Body of pancreas (tissue), 4 donors: ENCODE results near the gene POLR1A. TPM values are rescaled to one million over a fixed set of nuclear protein-coding genes. Genes with fewer than 3 reads are reported as not detected.

Experiments used
- ATAC-seq: fragments of 150-250 bp; one replicate; pipeline ENCODE4 v1.9.1; 2016
- DNase-seq, 4 donors: peaks; one replicate each; pipeline ENCODE4 v3.0.0-alpha.2; 2019
- H3K27ac ChIP-seq, 4 donors: fragments of 200-600 bp; sonication (generic); 1 replicate in 3 of 4; 2 replicates in 1 of 4; pipeline versions ENCODE4 v1.5.1 to v1.6.1; 2016 to 2019; ENCODE audit warnings: mild to moderate bottlenecking in 1 of 4, mixed read lengths in 1 of 4, moderate library complexity in 1 of 4
- H3K27me3 ChIP-seq, 2 donors: fragments of 200-600 bp; sonication (generic); one replicate each; pipeline ENCODE4 v1.6.0; 2016; ENCODE audit warnings: mild to moderate bottlenecking in 1 of 2
- H3K36me3 ChIP-seq, 2 donors: fragments of 200-600 bp; sonication (generic); replicated peaks in 1 of 2; 2 replicates each; pipeline ENCODE4 v1.5.1; 2016; ENCODE audit warnings: low read depth in 2 of 2; ENCODE audit not compliant: insufficient read depth in 1 of 2
- H3K4me1 ChIP-seq: fragments of 200-600 bp; sonication (generic); one replicate; pipeline ENCODE4 v1.6.0; 2016
- H3K4me3 ChIP-seq, 2 donors: fragments of 200-600 bp; sonication (generic); 1 replicate in 1 of 2; 2 replicates in 1 of 2; pipeline ENCODE4 v1.5.1; 2016 to 2019
- H3K9me3 ChIP-seq, 3 donors: fragments of 200-600 bp; sonication (generic); 1 replicate in 2 of 3; 2 replicates in 1 of 3; pipeline ENCODE4 v1.5.1; 2016
- POLR2A ChIP-seq, 3 donors: fragments of 450-650 bp; IDR thresholded peaks; one replicate each; pipeline ENCODE4 v1.6.1; 2016; ENCODE audit warnings: antibody characterized with exemption in 3 of 3, mild to moderate bottlenecking in 2 of 3
- WGBS, 2 donors: methylation state at CpG; one replicate each; pipeline ENCODE4 v1.1.5; 2017; 5-methylcytosine and 5-hydroxymethylcytosine counted together
- intact Hi-C: fragments of 100-400 bp; cut with DNase I; formaldehyde crosslinking; loops from one replicate; pipeline ENCODE4 v1.15.1; 2023
- total RNA-seq, 2 donors: library from RNA; depleted of rRNA; stranded (reverse); fragments of >200 nt; gene quantifications; one replicate each; pipeline ENCODE4 v1.1.0, GENCODE V29; 2016
- TF ChIP-seq, protein P1 (sequence below), 7 experiments: fragments of 450-650 bp in 4 of 7; fragments of 200-600 bp in 3 of 7; sonication (generic) in 3 of 7; IDR thresholded peaks; one replicate each; pipeline ENCODE4 v1.5.1; 2016 to 2019; ENCODE audit warnings: antibody characterized with exemption in 7 of 7

The POLR1A gene
- total RNA-seq, 2 donors from 2014 or later, result 18.7 to 36.6 TPM

- H3K9me3 ChIP-seq, result no peaks in the 10 kb centered on the region
- no peak overlapping the region for H3K27ac ChIP-seq
- no peak overlapping the region for H3K4me3 ChIP-seq
- WGBS, 2 donors, result 89 to 93% methylated on average over 32 to 33 of the region's 33 CpGs
- no peak for DNase-seq
- TF ChIP-seq, protein P1, sequence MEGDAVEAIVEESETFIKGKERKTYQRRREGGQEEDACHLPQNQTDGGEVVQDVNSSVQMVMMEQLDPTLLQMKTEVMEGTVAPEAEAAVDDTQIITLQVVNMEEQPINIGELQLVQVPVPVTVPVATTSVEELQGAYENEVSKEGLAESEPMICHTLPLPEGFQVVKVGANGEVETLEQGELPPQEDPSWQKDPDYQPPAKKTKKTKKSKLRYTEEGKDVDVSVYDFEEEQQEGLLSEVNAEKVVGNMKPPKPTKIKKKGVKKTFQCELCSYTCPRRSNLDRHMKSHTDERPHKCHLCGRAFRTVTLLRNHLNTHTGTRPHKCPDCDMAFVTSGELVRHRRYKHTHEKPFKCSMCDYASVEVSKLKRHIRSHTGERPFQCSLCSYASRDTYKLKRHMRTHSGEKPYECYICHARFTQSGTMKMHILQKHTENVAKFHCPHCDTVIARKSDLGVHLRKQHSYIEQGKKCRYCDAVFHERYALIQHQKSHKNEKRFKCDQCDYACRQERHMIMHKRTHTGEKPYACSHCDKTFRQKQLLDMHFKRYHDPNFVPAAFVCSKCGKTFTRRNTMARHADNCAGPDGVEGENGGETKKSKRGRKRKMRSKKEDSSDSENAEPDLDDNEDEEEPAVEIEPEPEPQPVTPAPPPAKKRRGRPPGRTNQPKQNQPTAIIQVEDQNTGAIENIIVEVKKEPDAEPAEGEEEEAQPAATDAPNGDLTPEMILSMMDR (IDR thresholded peaks at IDR 0.05), result no peak
- TF ChIP-seq POLR2A (IDR thresholded peaks at IDR 0.05), result no peak
- intact Hi-C loops, result no loop called here
- H3K4me1 ChIP-seq, result no peaks in the 10 kb centered on the region
- peaks cover 14 to 37% of the 10 kb centered on the region in 2 donors for H3K36me3 ChIP-seq
- no peaks in the 10 kb centered on the region for H3K27me3 ChIP-seq
- ATAC-seq, result no peak
Observed at GRCh38 chr2:86027922-86028765, 77.5 kb downstream of the POLR1A start.

DNA sequence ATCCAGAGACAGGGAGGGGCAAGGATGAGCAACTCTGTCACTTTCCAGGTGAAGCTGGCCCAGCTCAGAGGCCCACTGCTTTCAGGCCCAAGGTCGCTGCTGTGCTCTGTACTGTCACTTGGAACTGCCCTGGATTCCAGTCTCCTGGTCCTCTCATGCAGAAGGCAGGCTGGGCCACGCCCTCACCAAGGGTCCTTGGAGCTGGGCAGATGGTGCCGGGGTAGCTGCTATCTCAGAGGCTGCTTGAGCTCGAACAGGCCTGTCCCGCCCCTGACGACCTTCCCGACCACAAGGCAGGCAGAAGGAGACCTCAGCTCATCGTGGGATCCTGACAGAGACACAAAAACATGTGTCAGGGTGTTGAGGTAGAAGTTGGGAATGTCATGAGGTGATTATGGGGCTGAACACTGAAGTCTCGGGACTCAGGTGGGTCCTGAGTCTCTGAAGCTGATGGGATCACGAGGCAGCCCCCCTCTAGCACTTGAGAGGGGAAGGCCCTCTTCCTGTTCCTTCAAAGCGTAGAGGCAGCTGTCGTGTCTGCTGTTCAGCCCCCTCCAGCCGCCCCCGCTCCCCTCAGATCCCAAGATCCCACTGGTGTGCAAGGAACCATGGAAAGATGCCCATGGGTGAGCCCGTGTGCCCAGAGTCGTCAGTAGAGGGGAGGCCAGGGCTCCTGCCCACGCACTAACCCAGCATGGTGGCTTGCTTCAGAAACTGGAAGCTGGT lies 78.3 kb downstream of the POLR1A start:
- ATAC-seq, result no peak
- peaks cover 14 to 37% of the 10 kb centered on the region in 2 donors for H3K36me3 ChIP-seq
- no peaks in the 10 kb centered on the region for H3K9me3 ChIP-seq
- H3K4me1 ChIP-seq, result no peaks in the 10 kb centered on the region
- H3K27ac ChIP-seq, result no peak overlapping the region
- WGBS, 2 donors, result 86 to 91% methylated on average over 16 to 17 of the region's 17 CpGs
- no peak overlapping the region for H3K4me3 ChIP-seq
- DNase-seq, result no peak
- intact Hi-C loops, result no loop called here
- no peaks in the 10 kb centered on the region for H3K27me3 ChIP-seq
- TF ChIP-seq, protein P1 (IDR thresholded peaks at IDR 0.05), result no peak
- no peak for TF ChIP-seq POLR2A (IDR thresholded peaks at IDR 0.05)

DNA sequence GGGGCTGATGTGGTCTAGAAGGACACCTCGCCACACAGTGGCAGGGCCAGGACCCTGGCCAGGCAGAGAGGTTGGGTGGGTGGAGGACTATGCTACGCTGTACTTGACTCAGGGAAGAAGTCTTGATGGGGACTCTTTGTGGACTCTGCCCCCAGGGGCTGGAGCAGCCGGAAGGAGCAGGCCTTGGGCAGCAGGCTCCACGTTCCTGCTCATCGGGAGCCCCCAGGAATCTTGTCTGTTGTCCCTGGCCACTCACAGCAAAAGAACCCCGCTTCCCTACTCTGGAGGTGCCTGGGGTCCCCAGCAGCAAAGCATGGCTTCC lies 79.0 kb downstream of the POLR1A start:
- Histone ChIP-seq H3K9me3 (no peaks in the 10 kb centered on the region), H3K27ac (no peak overlapping the region), H3K36me3 (peaks cover 14 to 37% of the 10 kb centered on the region in 2 donors), H3K27me3 (no peaks in the 10 kb centered on the region), H3K4me1 (no peaks in the 10 kb centered on the region), H3K4me3 (no peak overlapping the region)
- WGBS, 2 donors, result 97 to 100% methylated on average over 2 to 6 of the region's 6 CpGs
- intact Hi-C loops, result no loop called here
- TF ChIP-seq, protein P1 (IDR thresholded peaks at IDR 0.05), result no peak
- TF ChIP-seq POLR2A (IDR thresholded peaks at IDR 0.05), result no peak
- ATAC-seq, result no peak
- DNase-seq, result no peak

DNA sequence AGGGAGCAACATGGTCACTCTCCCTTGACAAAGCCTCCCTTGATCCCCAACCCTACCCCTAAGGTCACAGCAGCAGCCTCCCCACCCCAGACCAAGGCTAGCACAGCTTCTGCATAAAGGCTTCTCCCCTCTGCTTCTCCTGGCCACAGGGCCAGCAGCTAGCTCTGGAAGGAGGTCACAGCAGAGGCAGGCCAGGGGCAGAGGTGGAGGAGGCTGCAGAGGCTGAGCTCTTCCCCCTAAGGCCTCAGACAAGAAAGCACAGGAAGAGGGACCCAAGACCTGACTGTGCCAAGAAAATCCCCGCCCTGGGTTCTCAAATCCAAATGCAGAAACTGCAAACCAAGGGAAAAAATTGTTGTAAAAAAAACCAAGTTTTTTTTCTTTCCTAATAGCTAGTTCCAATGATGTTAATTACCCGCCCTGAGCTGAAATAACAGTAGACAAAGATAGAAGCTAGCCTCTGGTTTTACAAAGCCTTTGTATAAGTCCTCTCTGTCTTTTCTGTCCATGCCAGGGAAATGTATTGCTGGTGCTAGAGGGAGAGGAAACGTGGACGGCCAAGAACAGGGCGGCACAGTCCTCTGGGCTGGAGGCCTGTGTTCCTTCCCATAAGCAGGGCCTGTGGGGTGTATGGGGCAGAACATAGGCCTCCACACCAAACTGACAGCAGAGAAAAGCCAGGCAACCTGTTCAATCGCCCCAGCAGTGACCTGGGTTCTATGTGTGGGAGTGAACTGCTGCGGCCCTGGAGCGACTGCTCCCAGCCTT lies 79.5 kb downstream of the POLR1A start:
- peaks cover 14 to 34% of the 10 kb centered on the region in 2 donors for H3K36me3 ChIP-seq
- ATAC-seq, result no peak
- DNase-seq, result peak in 1 of 4 donors; percentile 9
- no peaks in the 10 kb centered on the region for H3K4me1 ChIP-seq
- no peaks in the 10 kb centered on the region for H3K27me3 ChIP-seq
- 87 to 95% methylated on average over 7 to 8 of the region's 8 CpGs for WGBS, 2 donors
- TF ChIP-seq, protein P1 (IDR thresholded peaks at IDR 0.05), result no peak
- TF ChIP-seq POLR2A (IDR thresholded peaks at IDR 0.05), result no peak
- no peak overlapping the region for H3K4me3 ChIP-seq
- H3K9me3 ChIP-seq, result no peaks in the 10 kb centered on the region
- no peak overlapping the region for H3K27ac ChIP-seq
- intact Hi-C loops, result no loop called here
